COLO829 (cell line): ENCODE results near the gene NAPG.
"Not testable (repeated sequence)": the region's sequence is repeated elsewhere in the genome, so short reads cannot be mapped to it uniquely, and the experiment has no call there.

Source experiments
- DNase-seq: peaks from one replicate; pipeline ENCODE4 v3.0.0; 2012; ENCODE audit warnings: low spot score

The NAPG gene

GRCh38 chr18:10514601-10515000, 11.2 kb upstream of the NAPG start:
- DNase-seq = no peak

- DNase-seq = no peak
These were observed 10.4 kb upstream of the NAPG start for GRCh38 chr18:10515456-10515855.

DNA sequence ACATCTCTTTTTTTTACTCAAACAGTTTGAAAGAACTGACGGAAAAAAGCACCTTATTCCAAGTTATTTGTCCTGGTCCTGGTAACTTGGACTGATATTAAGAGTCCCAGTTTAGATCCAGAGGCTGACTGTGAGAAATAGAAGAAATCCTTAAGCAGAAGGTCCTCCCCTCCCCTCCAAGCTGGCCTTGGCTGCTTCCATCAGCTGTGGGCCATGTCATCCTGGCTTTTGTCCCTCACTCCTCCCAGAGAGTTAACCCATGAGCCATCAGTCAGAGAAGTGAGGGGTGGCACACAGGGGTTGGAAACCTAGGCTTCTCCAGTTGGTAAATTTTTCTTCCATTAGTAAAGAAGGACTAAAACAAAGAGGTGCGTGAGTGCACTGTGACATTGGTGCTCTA, 9.7 kb upstream of the NAPG start:
- DNase-seq = no peak

- no peak for DNase-seq
These were observed 7.1 kb upstream of the NAPG start for GRCh38 chr18:10518595-10519255.

DNA sequence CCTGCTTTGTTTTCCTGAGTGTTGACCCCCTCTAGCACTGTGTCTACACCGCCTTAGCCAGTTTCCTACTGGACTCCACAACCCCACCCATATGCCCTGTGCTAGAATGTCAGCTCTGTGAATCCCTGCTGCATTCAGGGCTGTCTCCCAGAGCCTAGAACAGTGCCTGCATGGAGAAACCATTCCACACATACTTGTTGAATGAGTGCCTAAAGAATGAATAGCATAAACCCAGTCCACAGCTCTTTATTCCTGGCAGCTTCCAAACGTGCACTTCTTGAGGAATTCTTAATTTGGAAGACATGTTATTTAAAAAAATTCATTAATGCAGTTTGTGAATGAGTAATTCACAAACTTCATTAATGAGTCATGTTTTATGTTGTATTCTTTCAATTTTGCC, 6.5 kb upstream of the NAPG start:
- no peak for DNase-seq

DNA sequence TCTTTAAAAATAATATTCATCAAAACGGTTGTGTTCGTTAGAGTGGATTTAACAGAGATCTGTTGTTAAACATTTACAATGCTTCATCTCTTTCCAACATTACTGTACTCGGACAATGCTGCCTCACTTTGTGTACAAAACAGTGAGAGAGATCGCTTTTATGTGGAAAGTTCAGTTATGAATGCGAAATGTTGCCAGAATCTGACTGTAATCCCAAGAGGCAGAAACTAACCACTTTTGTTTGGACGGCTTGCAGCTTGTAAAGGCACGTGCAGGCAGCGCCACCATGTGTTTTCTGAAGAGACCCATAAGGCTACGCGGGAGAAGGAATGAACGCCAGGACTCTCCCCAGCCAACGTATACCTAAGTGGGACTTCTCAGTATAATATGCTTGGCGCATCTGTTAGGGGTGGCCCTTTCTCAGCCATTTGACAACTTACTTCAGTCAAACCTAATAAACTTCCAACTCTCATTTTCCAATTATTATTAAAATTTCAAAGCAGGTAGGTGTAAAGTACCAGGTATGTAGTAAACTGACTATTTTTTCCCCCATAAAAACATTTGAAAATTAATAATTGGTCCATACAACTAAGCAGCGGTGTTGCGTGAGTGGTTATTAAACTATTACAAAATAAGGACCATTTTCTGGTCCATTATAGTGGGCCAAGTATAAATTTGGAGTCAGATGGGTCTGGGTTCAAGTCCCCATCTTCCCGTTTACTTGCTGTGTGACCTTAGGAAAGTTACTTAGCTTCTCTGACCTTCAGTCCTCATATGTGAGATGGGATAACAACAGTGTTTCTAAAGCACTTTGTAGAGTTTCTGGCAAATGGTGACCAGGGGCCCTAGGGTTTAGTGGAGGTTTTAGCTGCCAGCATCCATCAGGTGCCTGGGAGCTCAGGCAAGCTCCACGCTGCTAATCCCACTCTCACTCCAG, 5.6 kb upstream of the NAPG start:
- DNase-seq = peak; percentile 89

- DNase-seq = no peak
These were observed 4.3 kb upstream of the NAPG start for GRCh38 chr18:10521566-10521965.

GRCh38 chr18:10522574-10522973, 3.3 kb upstream of the NAPG start:
- DNase-seq = no peak

GRCh38 chr18:10523544-10523943, 2.3 kb upstream of the NAPG start:
- no peak for DNase-seq

- no peak for DNase-seq
These were observed 1.1 kb upstream of the NAPG start for GRCh38 chr18:10524507-10525370.

DNA sequence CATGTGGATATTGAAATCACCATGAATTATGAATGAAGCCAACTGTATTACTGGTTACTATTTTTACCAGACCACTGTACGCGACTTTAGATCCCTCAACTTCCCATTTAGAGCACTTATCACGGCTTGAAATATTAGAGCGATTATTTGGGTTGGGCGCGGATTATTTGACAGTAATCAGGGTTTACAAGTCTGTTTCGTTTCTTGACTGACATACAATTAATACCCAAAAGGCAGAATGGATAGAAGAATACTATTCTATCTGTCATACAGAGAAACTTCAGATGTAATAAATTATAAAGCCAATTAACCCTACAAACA, 496 bp upstream of the NAPG start:
- DNase-seq = no peak

- DNase-seq = no peak
These were observed 728 bp downstream of the NAPG start for GRCh38 chr18:10526561-10526949.

GRCh38 chr18:10528439-10528838, 2.6 kb downstream of the NAPG start:
- DNase-seq = no peak

- no peak for DNase-seq
These were observed 4.2 kb downstream of the NAPG start for GRCh38 chr18:10530002-10530401.

DNA sequence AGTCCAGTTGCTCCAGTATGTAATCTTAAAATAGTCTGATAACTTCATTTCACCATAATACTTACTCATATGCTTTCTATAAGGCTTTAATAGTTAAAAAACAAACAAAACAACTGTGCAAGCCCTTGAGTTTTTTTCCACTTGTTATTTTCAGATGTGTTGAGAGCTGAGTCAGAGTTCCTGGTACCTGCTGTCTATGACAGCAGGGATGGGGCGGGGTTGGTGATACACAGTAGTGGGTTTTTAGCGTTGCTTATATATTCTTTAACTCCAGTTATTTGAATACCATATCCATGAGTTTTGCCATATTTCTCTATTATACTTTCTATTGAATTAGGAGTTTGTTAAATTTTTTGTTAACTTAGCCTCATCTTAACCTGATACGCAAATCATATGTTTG, 5.0 kb downstream of the NAPG start:
- DNase-seq = no peak

DNA sequence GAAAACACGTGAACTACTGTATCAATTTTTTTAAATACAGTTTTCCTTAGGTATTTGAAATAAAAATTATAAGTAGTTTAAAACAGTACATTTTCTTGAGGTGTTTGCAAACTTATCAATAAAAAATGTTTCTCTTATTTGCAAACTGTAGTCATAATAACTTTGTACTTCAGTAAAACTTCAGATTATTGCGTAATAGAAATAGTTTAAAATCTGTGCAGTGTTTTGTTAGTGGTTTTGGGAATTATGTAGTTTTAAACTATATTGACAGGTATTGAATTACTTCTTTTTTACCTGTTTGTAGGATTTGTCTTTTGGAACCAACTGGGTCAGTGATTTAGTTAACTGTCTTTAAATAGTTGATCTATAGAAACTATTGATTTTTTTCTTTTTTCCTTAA, 7.3 kb downstream of the NAPG start:
- DNase-seq = no peak

- DNase-seq = no peak
These were observed 10.5 kb downstream of the NAPG start for GRCh38 chr18:10536280-10536679.

- peak; percentile 19 for DNase-seq
These were observed 11.9 kb downstream of the NAPG start for GRCh38 chr18:10537765-10538164.

DNA sequence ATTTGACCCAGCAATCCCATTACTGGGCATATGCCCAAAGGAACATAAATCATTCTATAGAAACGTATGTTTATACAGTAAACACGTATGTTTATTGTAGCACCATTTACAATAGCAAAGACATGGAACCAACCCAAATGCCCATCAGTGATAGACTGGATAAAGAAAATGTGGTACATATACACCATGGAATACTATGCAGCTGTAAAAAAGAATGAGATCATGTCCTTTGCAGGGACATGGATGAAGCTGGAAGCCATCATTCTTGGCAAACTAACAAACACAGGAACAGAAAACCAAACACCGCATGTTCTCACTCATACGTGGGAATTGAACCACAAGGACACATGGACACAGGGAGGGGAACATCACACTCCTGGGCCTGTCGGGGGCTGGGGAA, 13.3 kb downstream of the NAPG start:
- DNase-seq = not testable (repeated sequence)

GRCh38 chr18:10543277-10543676, 17.4 kb downstream of the NAPG start:
- DNase-seq = no peak

DNA sequence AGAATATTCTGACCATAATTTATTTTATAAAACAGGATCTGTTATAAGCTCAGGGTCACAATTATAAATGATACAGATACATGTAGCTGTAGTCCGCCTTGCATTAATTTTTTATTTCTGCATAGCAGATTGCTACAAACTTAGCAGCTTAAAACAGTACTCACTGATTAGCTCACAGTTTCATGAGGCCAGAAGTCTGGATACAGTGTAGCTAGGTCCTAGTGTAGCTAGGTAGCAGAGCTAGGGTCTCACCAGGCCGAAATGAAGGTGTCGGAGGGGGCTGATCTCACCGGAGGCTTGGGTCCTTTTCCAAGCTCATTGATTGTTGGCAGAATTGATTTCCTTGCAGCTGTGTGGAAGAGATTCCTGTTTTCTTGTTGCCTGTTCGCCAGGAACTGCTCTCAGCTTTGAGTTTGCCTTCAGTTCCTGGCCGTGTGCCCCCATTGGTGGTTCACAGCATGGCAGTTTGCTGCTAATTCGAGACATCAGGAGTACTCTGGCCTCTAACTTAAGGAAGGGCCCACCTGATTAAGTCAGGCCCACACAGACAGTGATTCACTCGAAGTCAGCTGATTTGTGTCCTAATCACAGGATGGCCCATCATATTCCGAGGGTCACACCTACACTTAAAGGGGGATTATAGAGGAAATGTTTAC, 18.4 kb downstream of the NAPG start:
- no peak for DNase-seq
